VCaP (cell line): ENCODE results near the gene CCDC102A.
"Not testable (repeated sequence)": the region's sequence is repeated elsewhere in the genome, so short reads cannot be mapped to it uniquely, and the experiment has no call there.

Experiments used
- H3K27ac ChIP-seq: fragments of 450-650 bp; 2 replicates; pipeline ENCODE4 v1.5.1; 2017
- CTCF ChIP-seq: fragments of 450-650 bp; conservative IDR thresholded peaks from 2 replicates; pipeline ENCODE4 v1.5.1; 2017; ENCODE audit warnings: mild to moderate bottlenecking, moderate library complexity

Gene CCDC102A

GRCh38 chr16:57501492-57501891, 34.9 kb downstream of the CCDC102A start:
- TF ChIP-seq CTCF, result no peak
- H3K27ac ChIP-seq, result no peak overlapping the region

DNA sequence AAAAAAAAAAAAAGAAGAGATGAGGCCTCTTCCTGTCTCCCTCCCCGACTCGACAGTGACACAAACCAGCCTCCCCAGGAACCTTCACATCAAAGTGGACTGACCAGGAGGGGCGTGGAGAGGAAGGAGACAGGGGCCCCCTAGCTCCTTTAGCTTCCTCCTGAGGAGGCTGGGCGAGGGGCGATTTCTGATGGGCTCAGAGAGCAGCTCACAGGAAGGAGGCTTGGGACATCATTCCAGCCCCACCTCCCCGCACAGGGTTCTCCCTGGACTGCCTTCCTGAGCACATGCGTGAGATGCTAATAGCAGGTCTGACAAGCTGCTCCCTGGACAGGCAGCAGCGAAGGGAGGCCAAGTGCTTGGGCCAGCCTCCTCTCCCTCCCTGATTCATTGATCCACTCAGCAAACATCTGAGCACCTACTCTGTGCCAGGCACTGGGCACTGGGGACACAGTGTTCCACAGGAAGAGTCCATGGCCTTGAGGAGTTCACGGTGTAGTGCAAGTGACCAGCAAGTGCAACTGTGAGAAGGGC, 35.7 kb downstream of the CCDC102A start:
- H3K27ac ChIP-seq, result no peak overlapping the region
- no peak for TF ChIP-seq CTCF

DNA sequence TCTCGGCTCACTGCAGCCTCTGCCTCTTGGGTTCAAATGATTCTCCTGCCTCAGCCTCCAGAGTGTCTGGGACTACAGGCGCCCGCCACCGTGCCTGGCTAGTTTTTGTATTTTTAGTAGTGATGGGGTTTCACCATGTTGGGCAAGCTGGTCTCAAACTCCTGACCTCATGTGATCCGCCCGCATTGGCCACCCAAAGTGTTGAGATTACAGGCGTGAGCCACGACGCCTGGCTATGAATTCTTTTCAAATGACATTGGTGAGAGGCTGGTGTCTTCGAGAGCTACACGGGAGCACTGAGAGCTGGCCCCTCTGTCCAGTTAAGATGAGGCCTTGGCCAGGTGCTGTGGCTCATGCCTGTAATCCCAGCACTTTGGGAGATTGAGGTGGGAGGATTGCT, 36.4 kb downstream of the CCDC102A start:
- not testable (repeated sequence) for H3K27ac ChIP-seq

GRCh38 chr16:57498031-57498430, 38.3 kb downstream of the CCDC102A start:
- TF ChIP-seq CTCF, result no peak
- no peak overlapping the region for H3K27ac ChIP-seq

- TF ChIP-seq CTCF, result no peak
- no peak overlapping the region for H3K27ac ChIP-seq
Measured at GRCh38 chr16:57497121-57497520, 39.2 kb downstream of the CCDC102A start.

DNA sequence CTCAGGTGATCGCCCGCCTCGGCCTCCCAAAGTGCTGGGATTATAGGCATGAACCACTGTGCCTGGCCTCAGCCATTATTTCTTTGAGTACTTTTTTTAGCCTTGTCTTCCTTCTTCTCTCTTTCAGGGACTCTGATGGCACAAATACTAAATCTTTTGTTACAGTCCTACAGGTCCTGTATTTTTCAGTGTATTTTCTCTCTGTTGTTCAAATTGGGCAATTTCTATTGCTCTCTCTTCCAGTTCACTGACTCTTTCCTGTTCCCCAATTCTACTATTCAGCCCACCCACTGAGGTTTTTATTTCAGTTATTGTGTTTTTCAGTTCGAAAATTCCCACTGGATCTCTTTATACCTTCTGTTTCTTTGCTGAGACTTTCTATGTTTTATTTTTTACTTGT, 42.6 kb downstream of the CCDC102A start:
- no peak for TF ChIP-seq CTCF
- H3K27ac ChIP-seq, result no peak overlapping the region

GRCh38 chr16:57489229-57489628, 47.1 kb downstream of the CCDC102A start:
- no peak for TF ChIP-seq CTCF
- H3K27ac ChIP-seq, result no peak overlapping the region

GRCh38 chr16:57486858-57487834, 49.2 kb downstream of the CCDC102A start:
- H3K27ac ChIP-seq, result no peak overlapping the region
- no peak for TF ChIP-seq CTCF
